ENCODE data around the gene CRAT.

CRAT gene

GRCh38 chr9:129080298-129080600 is 30.3 kb downstream of the CRAT start:
- Histone ChIP-seq H3K27ac (ENCODE audit: low read depth, low read length) (no peak overlapping the region), H3K9ac (ENCODE audit: low read length) (no peak overlapping the region)

DNA sequence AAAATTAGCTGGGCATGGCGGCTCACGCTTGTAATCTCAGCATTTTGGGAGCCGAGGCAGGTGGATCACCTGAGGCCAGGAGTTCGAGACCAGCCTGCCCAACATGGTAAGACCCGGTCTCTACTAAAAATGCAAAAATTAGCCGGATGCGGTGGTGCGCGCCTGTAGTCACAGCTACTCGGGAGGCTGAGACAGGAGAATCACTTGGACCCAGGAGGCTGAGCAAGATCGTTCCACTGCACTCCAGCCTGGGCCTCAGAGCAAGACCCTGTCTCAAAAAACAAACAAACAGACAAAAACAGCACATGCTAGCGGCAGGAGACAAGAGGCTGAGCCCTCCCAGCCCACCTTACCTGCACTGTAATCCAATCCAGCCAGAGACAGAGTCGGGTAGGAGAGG is 30.8 kb downstream of the CRAT start:
- Histone ChIP-seq H3K9ac (ENCODE audit: low read length) (no peak overlapping the region), H3K9me3 (ENCODE audit: control insufficient read depth, insufficient read depth, low read depth, low read length) (no peaks in the 10 kb centered on the region), H3K4me1 (ENCODE audit: control insufficient read depth, insufficient read depth, low read length) (peaks cover 9% of the 10 kb centered on the region), H3K27ac (ENCODE audit: low read depth, low read length) (no peak overlapping the region), H3K4me3 (ENCODE audit: low read depth, low read length) (peak overlapping the region; percentile 82), H3K27me3 (ENCODE audit: control insufficient read depth, insufficient read depth, low read length) (no peaks in the 10 kb centered on the region), H3K36me3 (ENCODE audit: control insufficient read depth, insufficient read depth, low read length) (peaks cover 15% of the 10 kb centered on the region)

More at GRCh38 chr9:129080298-129080600, 30.3 kb downstream of the CRAT start:
- no peaks in the 10 kb centered on the region for H3K27me3 ChIP-seq (ENCODE audit: control insufficient read depth, insufficient read depth, low read length)
- H3K9me3 ChIP-seq (ENCODE audit: control insufficient read depth, insufficient read depth, low read depth, low read length): no peaks in the 10 kb centered on the region
- peaks cover 19% of the 10 kb centered on the region for H3K36me3 ChIP-seq (ENCODE audit: control insufficient read depth, insufficient read depth, low read length)
- H3K4me1 ChIP-seq (ENCODE audit: control insufficient read depth, insufficient read depth, low read length): peaks cover 9% of the 10 kb centered on the region
- H3K4me3 ChIP-seq (ENCODE audit: low read depth, low read length): peak overlapping the region; percentile 82

- peaks cover 9% of the 10 kb centered on the region for H3K4me1 ChIP-seq (ENCODE audit: control insufficient read depth, insufficient read depth, low read length)
- no peak overlapping the region for H3K4me3 ChIP-seq (ENCODE audit: low read depth, low read length)
- H3K9me3 ChIP-seq (ENCODE audit: control insufficient read depth, insufficient read depth, low read depth, low read length): no peaks in the 10 kb centered on the region
- H3K9ac ChIP-seq (ENCODE audit: low read length): no peak overlapping the region
- H3K27me3 ChIP-seq (ENCODE audit: control insufficient read depth, insufficient read depth, low read length): no peaks in the 10 kb centered on the region
- no peak overlapping the region for H3K27ac ChIP-seq (ENCODE audit: low read depth, low read length)
- H3K36me3 ChIP-seq (ENCODE audit: control insufficient read depth, insufficient read depth, low read length): peaks cover 7% of the 10 kb centered on the region
Observed at GRCh38 chr9:129078691-129079503, 31.7 kb downstream of the CRAT start.

DNA sequence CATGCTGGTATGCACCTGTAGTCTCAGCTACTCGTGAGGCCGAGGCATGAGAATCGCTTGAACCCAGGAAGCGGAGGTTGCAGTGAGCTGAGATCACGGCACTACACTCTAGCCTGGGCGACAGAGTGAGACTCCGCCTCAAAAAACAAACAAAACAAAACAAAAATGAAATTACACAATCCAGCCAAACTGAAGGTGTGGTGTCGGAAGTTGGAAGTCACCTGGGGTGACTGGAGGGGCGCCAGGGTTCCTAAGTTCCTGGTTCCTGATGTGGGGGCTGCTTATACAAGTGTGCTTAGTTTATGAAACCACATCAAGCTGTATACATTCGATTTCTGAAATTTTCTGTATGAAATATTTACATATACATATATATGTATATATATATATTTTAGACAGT is 33.4 kb downstream of the CRAT start:
- no peaks in the 10 kb centered on the region for H3K27me3 ChIP-seq (ENCODE audit: control insufficient read depth, insufficient read depth, low read length)

GRCh38 chr9:129076640-129077037 is 34.0 kb downstream of the CRAT start:
- Histone ChIP-seq H3K4me3 (ENCODE audit: low read depth, low read length) (no peak overlapping the region), H3K4me1 (ENCODE audit: control insufficient read depth, insufficient read depth, low read length) (peaks cover 11% of the 10 kb centered on the region), H3K36me3 (ENCODE audit: control insufficient read depth, insufficient read depth, low read length) (no peaks in the 10 kb centered on the region), H3K27me3 (ENCODE audit: control insufficient read depth, insufficient read depth, low read length) (no peaks in the 10 kb centered on the region), H3K27ac (ENCODE audit: low read depth, low read length) (no peak overlapping the region), H3K9ac (ENCODE audit: low read length) (no peak overlapping the region), H3K9me3 (ENCODE audit: control insufficient read depth, insufficient read depth, low read depth, low read length) (no peaks in the 10 kb centered on the region)

More for the DNA sequence above, 33.4 kb downstream of the CRAT start:
- Histone ChIP-seq H3K4me1 (ENCODE audit: control insufficient read depth, insufficient read depth, low read length) (peaks cover 10% of the 10 kb centered on the region), H3K36me3 (ENCODE audit: control insufficient read depth, insufficient read depth, low read length) (no peaks in the 10 kb centered on the region), H3K9me3 (ENCODE audit: control insufficient read depth, insufficient read depth, low read depth, low read length) (no peaks in the 10 kb centered on the region), H3K4me3 (ENCODE audit: low read depth, low read length) (no peak overlapping the region), H3K27ac (ENCODE audit: low read depth, low read length) (no peak overlapping the region), H3K9ac (ENCODE audit: low read length) (no peak overlapping the region)

GRCh38 chr9:129075996-129076639 is 34.5 kb downstream of the CRAT start:
- Histone ChIP-seq H3K27me3 (ENCODE audit: control insufficient read depth, insufficient read depth, low read length) (no peaks in the 10 kb centered on the region), H3K9me3 (ENCODE audit: control insufficient read depth, insufficient read depth, low read depth, low read length) (no peaks in the 10 kb centered on the region), H3K4me1 (ENCODE audit: control insufficient read depth, insufficient read depth, low read length) (peaks cover 16% of the 10 kb centered on the region), H3K36me3 (ENCODE audit: control insufficient read depth, insufficient read depth, low read length) (no peaks in the 10 kb centered on the region), H3K4me3 (ENCODE audit: low read depth, low read length) (no peak overlapping the region), H3K27ac (ENCODE audit: low read depth, low read length) (no peak overlapping the region), H3K9ac (ENCODE audit: low read length) (no peak overlapping the region)

DNA sequence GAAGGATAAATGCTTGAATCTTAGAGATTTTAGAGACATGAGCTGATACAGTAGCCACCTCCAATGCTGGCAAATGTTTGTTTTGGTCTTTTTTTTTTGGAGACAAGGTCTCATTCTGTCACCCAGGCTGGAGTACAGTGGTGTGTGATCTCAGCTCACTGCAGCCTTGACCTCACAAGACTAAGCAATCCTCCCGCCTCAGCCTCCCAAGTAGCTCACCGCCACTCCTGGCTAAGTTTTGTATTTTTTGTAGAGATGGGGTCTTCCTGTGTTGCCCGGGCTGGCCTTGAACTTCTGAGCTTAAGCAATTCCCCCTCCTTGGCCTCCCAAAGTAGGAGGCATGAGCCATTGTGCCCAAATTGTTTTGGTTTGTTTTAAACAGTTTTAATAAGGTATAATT is 36.5 kb downstream of the CRAT start:
- no peak overlapping the region for H3K9ac ChIP-seq (ENCODE audit: low read length)
- H3K4me1 ChIP-seq (ENCODE audit: control insufficient read depth, insufficient read depth, low read length): peaks cover 28% of the 10 kb centered on the region
- no peaks in the 10 kb centered on the region for H3K27me3 ChIP-seq (ENCODE audit: control insufficient read depth, insufficient read depth, low read length)
- H3K4me3 ChIP-seq (ENCODE audit: low read depth, low read length): no peak overlapping the region
- H3K36me3 ChIP-seq (ENCODE audit: control insufficient read depth, insufficient read depth, low read length): peaks cover 13% of the 10 kb centered on the region
- no peaks in the 10 kb centered on the region for H3K9me3 ChIP-seq (ENCODE audit: control insufficient read depth, insufficient read depth, low read depth, low read length)
- no peak overlapping the region for H3K27ac ChIP-seq (ENCODE audit: low read depth, low read length)

- H3K9me3 ChIP-seq (ENCODE audit: control insufficient read depth, insufficient read depth, low read depth, low read length): no peaks in the 10 kb centered on the region
- peaks cover 19% of the 10 kb centered on the region for H3K36me3 ChIP-seq (ENCODE audit: control insufficient read depth, insufficient read depth, low read length)
- H3K27ac ChIP-seq (ENCODE audit: low read depth, low read length): no peak overlapping the region
- H3K27me3 ChIP-seq (ENCODE audit: control insufficient read depth, insufficient read depth, low read length): no peaks in the 10 kb centered on the region
- H3K4me1 ChIP-seq (ENCODE audit: control insufficient read depth, insufficient read depth, low read length): peaks cover 29% of the 10 kb centered on the region
- no peak overlapping the region for H3K9ac ChIP-seq (ENCODE audit: low read length)
- H3K4me3 ChIP-seq (ENCODE audit: low read depth, low read length): no peak overlapping the region
Observed at GRCh38 chr9:129073404-129073803, 37.2 kb downstream of the CRAT start.

GRCh38 chr9:129072171-129072570 is 38.4 kb downstream of the CRAT start:
- Histone ChIP-seq H3K9me3 (ENCODE audit: control insufficient read depth, insufficient read depth, low read depth, low read length) (no peaks in the 10 kb centered on the region), H3K4me3 (ENCODE audit: low read depth, low read length) (peak overlapping the region; percentile 32), H3K36me3 (ENCODE audit: control insufficient read depth, insufficient read depth, low read length) (peaks cover 31% of the 10 kb centered on the region), H3K4me1 (ENCODE audit: control insufficient read depth, insufficient read depth, low read length) (peaks cover 29% of the 10 kb centered on the region), H3K27ac (ENCODE audit: low read depth, low read length) (peak overlapping the region; percentile 5; the same call in 1 of the 2 replicates), H3K9ac (ENCODE audit: low read length) (peak overlapping the region; percentile 26), H3K27me3 (ENCODE audit: control insufficient read depth, insufficient read depth, low read length) (no peaks in the 10 kb centered on the region)

- H3K27me3 ChIP-seq (ENCODE audit: control insufficient read depth, insufficient read depth, low read length): no peaks in the 10 kb centered on the region
- no peaks in the 10 kb centered on the region for H3K9me3 ChIP-seq (ENCODE audit: control insufficient read depth, insufficient read depth, low read depth, low read length)
- H3K4me1 ChIP-seq (ENCODE audit: control insufficient read depth, insufficient read depth, low read length): peaks cover 29% of the 10 kb centered on the region
- H3K36me3 ChIP-seq (ENCODE audit: control insufficient read depth, insufficient read depth, low read length): peaks cover 32% of the 10 kb centered on the region
- peak overlapping the region; percentile 22 for H3K9ac ChIP-seq (ENCODE audit: low read length)
- peak overlapping the region; percentile 37 for H3K27ac ChIP-seq (ENCODE audit: low read depth, low read length)
- peak overlapping the region; percentile 32 for H3K4me3 ChIP-seq (ENCODE audit: low read depth, low read length)
Observed at GRCh38 chr9:129071526-129072126, 39.0 kb downstream of the CRAT start.

Measured in HUES6 (cell line).